AG04449 (cell line): ENCODE measurements around the gene RBPJ.
"Not testable (repeated sequence)": the region's sequence is repeated elsewhere in the genome, so short reads cannot be mapped to it uniquely, and the experiment has no call there.

ENCODE experiments used
- CTCF ChIA-PET: fragments of 350-600 bp; formaldehyde crosslinking; extraction: SDS; loops from one replicate; lab custom pipeline; 2021; ENCODE audit warnings: antibody characterized with exemption; lab: Yijun Ruan, JAX
- POLR2A ChIA-PET: fragments of 400-600, 350-600 bp; formaldehyde crosslinking; extraction: SDS; loops from one replicate; lab custom pipeline; 2020; ENCODE audit warnings: antibody characterized with exemption, inconsistent platforms; lab: Yijun Ruan, JAX
- DNase-seq: peaks from one replicate; pipeline ENCODE4 v3.0.0-alpha.2; 2010; ENCODE audit warnings: low read depth, low spot score
- H3K4me3 ChIP-seq: 2 replicates; pipeline ENCODE4 v1.5.1; 2011; ENCODE audit warnings: low read depth, mild to moderate bottlenecking, control low read depth, low read length
- CTCF ChIP-seq: IDR thresholded peaks from one replicate; pipeline ENCODE4 v1.5.1; 2011; ENCODE audit warnings: mild to moderate bottlenecking, moderate library complexity, low read length, control low read depth, inconsistent platforms; ENCODE audit not compliant: insufficient read depth; ENCODE audit errors: missing control alignments

RBPJ gene

GRCh38 chr4:26386386-26386785, 65.6 kb downstream of the RBPJ start:
- TF ChIP-seq CTCF, result no peak
- ChIA-PET CTCF (interaction anchor here (1.1 to 2.0 kb wide), 3 partner anchors 24 to 398 kb away, joined by 4 to 6 read pairs (median 5); no protein-coding TSS in a partner anchor), POLR2A (no interaction called here)
- DNase-seq, result no peak
- H3K4me3 ChIP-seq, result no peak overlapping the region

- no peak overlapping the region for H3K4me3 ChIP-seq
- ChIA-PET CTCF (interaction anchor here (0.8 to 1.7 kb wide), 3 partner anchors 12 to 58 kb away, joined by 3 to 8 read pairs (median 5); no protein-coding TSS in a partner anchor), POLR2A (no interaction called here)
- TF ChIP-seq CTCF, result no peak
- no peak for DNase-seq
Observed at GRCh38 chr4:26388671-26389070, 67.9 kb downstream of the RBPJ start.

- CTCF ChIA-PET, result interaction anchor here (0.6 to 3.9 kb wide), 6 partner anchors 11 to 409 kb away, joined by 3 to 27 read pairs (median 4); no protein-coding TSS in a partner anchor
- DNase-seq, result no peak
- TF ChIP-seq CTCF, result no peak
- POLR2A ChIA-PET, result no interaction called here
- no peak overlapping the region for H3K4me3 ChIP-seq
Observed at GRCh38 chr4:26397086-26397485, 76.3 kb downstream of the RBPJ start.

- no peak for DNase-seq
- TF ChIP-seq CTCF, result no peak
- H3K4me3 ChIP-seq, result no peak overlapping the region
- CTCF ChIA-PET, result interaction anchor here (0.9 to 2.7 kb wide), 7 partner anchors 9 to 371 kb away, joined by 3 to 18 read pairs (median 4); no protein-coding TSS in a partner anchor
- POLR2A ChIA-PET, result no interaction called here
Observed at GRCh38 chr4:26400132-26400531, 79.3 kb downstream of the RBPJ start.

GRCh38 chr4:26402017-26402416, 81.2 kb downstream of the RBPJ start:
- CTCF ChIA-PET, result interaction anchor here (1.2 to 2.7 kb wide), 4 partner anchors 8 to 71 kb away, joined by 3 to 18 read pairs (median 12); no protein-coding TSS in a partner anchor
- POLR2A ChIA-PET, DNase-seq, H3K4me3 ChIP-seq: not testable (repeated sequence)

GRCh38 chr4:26402458-26402857, 81.6 kb downstream of the RBPJ start:
- ChIA-PET POLR2A (no interaction called here), CTCF (interaction anchor here (1.2 to 2.7 kb wide), 4 partner anchors 8 to 71 kb away, joined by 3 to 18 read pairs (median 12); no protein-coding TSS in a partner anchor)
- TF ChIP-seq CTCF, result no peak
- DNase-seq, result no peak
- no peak overlapping the region for H3K4me3 ChIP-seq
